NOMO-1 treated with dmso at 0.1 percent for 144 hours (cell line): ENCODE results near the gene PPP1R12B.
"Not testable (repeated sequence)": the region's sequence is repeated elsewhere in the genome, so short reads cannot be mapped to it uniquely, and the experiment has no call there.

Experiments
- DNase-seq: peaks from one replicate; lab custom pipeline; 2025; ENCODE audit not compliant: unreplicated experiment; lab: John Stamatoyannopoulos, UW

The PPP1R12B gene

DNA sequence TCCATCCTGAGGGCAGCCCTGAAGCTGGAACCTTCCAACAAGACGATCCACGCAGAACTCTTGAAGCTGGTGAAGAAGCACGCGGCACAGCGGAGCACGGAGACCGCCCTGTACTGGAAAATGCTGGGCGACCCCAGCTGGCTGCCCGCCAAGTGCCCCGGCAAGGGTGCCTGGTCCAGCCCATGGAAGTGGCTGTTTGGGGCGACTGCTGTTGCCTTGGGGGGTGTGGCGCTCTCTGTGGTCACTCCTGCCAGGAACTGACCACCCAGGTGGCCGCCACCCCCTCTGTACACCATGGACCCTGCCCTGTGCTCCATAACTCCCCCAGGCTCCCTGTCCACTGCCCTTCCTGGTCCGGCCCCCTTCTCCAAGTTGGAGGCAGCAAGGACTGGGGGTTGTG lies 90.8 kb downstream of the PPP1R12B start:
- no peak for DNase-seq

DNA sequence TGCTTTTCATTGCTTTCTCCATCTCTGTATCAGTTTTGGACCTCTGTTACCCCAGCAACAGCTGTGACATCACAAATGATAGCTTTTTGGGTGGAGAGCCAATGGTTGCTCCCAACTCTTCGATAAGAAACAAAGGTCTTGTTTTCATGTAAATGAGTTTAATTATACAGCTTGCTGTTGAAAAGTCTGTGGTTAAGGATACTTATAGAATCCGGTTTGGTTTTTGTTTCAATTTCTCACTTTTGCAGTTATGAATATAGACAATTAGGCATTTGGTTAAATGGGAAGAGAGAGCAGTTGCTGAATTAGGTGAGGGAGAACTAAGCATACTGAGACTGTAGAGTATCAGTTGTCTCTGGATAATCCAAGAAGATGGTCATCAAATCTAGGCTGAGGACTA lies 99.6 kb downstream of the PPP1R12B start:
- not testable (repeated sequence) for DNase-seq

DNA sequence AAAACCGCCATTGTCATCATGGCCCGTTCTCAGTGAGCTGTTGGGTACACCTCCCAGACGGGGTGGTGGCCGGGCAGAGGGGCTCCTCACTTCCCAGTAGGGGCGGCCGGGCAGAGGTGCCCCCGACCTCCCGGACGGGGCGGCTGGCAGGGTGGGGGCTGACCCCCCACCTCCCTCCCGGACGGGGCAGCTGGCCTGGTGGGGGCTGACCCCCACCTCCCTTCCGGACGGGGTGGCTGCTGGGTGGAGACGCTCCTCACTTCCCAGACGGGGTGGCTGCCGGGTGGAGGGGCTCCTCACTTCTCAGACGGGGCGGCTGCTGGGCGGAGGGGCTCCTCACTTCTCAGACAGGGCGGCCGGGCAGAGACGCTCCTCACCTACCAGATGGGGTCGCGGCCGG lies 103.1 kb downstream of the PPP1R12B start:
- DNase-seq: not testable (repeated sequence)

DNA sequence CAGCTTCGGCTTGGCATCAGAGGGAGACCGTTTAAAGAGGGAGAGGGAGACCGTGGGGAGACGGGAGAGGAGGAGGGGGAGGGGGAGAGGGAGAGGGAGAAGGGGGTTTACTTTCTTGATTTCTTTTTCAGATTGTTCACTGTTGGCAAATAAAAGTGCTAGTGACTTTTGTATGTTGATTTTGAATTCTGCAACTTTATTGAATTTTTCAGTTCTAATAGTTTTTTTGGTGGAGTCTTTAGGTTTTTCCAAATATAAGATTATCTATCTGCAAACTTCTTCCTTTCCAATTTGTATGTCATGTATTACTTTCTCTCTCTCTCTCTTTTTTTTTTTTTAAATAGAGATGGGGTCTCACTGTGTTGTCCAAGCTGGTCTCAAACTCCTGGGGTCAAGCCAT lies 104.0 kb downstream of the PPP1R12B start:
- DNase-seq: no peak

- DNase-seq: not testable (repeated sequence)
Observed at GRCh38 chr1:202456372-202457169, 108.1 kb downstream of the PPP1R12B start.

GRCh38 chr1:202458651-202459050 lies 110.2 kb downstream of the PPP1R12B start:
- DNase-seq: not testable (repeated sequence)

- not testable (repeated sequence) for DNase-seq
Observed at GRCh38 chr1:202459470-202460142, 111.1 kb downstream of the PPP1R12B start.

DNA sequence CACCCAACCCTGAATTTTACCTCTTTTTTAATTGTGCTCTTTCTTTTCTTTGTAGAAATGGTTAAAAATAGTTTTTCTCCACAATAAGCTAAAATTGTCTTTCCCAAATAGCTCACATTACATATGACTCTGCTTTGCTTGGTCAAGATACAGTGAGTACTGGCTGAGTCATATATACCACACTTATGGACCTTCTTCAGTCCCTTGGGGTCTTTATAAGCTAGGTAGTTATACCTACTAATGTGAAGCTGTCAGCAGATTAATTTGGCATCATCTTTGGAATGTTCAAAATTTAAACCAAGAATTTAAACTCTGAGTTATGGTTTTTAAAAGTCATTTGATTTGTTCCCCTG lies 111.6 kb downstream of the PPP1R12B start:
- not testable (repeated sequence) for DNase-seq

- no peak for DNase-seq
Observed at GRCh38 chr1:202462342-202463076, 114.0 kb downstream of the PPP1R12B start.

GRCh38 chr1:202464153-202464742 lies 115.7 kb downstream of the PPP1R12B start:
- not testable (repeated sequence) for DNase-seq

GRCh38 chr1:202465644-202466270 lies 117.3 kb downstream of the PPP1R12B start:
- DNase-seq: not testable (repeated sequence)

GRCh38 chr1:202466339-202466738 lies 117.8 kb downstream of the PPP1R12B start:
- DNase-seq: not testable (repeated sequence)

GRCh38 chr1:202467381-202467780 lies 118.9 kb downstream of the PPP1R12B start:
- not testable (repeated sequence) for DNase-seq

DNA sequence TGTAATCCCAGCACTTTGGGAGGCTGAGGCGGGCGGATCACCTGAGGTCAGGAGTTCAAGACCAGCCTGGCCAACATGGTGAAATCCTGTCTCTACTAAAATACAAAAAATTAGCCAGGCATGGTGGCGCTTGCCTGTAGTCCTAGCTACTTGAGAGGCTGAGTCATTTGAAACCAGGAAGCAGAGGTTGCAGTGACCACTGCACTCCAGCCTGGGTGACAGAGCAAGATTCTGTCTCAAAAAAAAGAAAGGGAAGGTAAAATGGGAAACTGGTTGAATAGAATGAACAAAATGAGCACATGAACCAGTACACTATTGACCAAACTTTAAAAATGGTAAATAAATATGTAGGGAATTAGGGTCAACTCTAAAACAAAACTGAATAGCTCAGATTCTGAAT lies 120.2 kb downstream of the PPP1R12B start:
- not testable (repeated sequence) for DNase-seq

GRCh38 chr1:202469123-202469522 lies 120.6 kb downstream of the PPP1R12B start:
- DNase-seq: not testable (repeated sequence)

- no peak for DNase-seq
Observed at GRCh38 chr1:202471246-202471645, 122.7 kb downstream of the PPP1R12B start.

DNA sequence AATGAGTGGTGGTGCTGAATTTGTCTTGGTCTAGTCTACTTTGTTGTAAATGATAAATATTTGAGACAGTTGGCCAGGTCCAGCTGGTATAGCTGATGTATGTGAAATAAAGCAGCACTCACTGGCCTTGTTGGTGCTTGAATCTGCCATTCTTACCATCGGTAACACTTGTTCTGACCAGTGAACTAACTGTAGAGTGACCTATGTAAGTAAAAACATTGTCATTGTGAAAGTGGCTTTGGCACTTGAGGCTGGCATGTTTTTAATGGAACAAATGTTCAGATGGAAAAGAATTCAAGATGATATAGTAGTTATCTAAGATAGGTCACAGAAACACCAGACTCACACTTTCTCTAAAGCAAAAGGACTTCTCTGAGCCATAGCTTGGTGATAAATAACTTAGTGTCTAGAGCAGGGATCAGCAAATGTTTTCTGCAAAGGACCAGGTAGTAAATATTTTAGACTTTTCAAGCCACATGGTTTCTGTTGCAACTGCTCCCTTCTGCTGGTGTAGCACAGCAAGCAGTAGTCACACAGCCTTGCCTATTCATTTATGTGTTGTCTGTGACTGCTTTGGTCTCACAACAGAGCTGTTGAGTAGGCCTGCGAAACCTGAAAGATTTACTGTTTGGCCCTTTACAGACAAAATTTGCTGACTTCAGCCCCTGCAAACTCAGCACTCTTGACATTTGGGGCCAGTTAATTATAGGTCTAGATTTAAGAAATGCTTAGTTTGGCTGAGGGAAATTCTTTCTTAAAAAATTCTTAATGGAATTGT lies 124.0 kb downstream of the PPP1R12B start:
- DNase-seq: not testable (repeated sequence)

DNA sequence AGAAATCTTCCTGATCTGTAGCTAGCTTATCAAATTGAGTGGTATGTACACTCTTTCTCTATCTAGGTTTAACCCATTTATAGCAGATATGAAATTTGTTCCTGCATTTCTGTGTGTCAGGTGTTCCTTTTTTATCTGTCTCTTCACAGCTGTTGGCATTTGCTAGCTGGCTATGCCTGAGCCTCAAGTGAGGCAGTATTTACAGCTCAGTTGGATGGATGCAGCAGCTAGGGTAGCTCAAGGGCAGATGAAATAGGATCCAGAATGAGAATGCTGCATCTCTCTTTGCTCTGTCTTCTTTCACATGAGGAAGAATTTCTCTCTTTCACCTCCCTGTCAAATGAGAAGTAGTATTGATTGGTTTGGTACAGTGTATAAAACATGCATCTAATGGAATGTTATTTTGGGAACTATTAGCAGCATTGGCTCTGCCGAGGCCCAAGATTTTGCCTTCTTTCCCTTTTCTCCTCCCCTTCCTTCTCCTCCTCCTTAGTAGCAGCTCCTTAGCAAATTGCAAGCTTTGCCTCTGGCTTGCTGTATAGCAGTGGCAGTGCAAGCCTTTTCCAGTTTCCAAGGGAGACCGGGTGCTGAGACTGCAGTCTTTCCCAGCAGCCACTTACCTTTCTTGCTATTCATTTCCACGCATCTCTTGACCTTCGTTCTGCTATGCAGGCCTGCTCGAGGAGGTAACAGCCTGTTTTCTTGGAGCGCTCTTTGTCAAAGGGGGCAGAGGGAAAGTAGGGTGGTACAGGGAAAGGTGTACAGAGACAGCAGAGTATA lies 125.0 kb downstream of the PPP1R12B start:
- not testable (repeated sequence) for DNase-seq

- not testable (repeated sequence) for DNase-seq
Observed at GRCh38 chr1:202479661-202480060, 131.2 kb downstream of the PPP1R12B start.
